Mesendoderm (in vitro differentiated cells): Measurements from ENCODE around the gene OSBPL10.

Source experiments
- DNase-seq: peaks from one replicate; pipeline ENCODE4 v3.0.0; 2013
- H2AK5ac ChIP-seq: 2 replicates; pipeline ENCODE4 v1.6.1; 2013; ENCODE audit warnings: low read length, inconsistent platforms
- H2BK120ac ChIP-seq: 2 replicates; pipeline ENCODE4 v1.6.1; 2013; ENCODE audit warnings: low read depth, mild to moderate bottlenecking, low read length, moderate library complexity, mixed read lengths
- H2BK15ac ChIP-seq: replicated peaks from 2 replicates; pipeline ENCODE4 v1.6.1; 2013; ENCODE audit warnings: low read depth, mild to moderate bottlenecking, moderate library complexity
- H2BK5ac ChIP-seq: 2 replicates; pipeline ENCODE4 v1.6.1; 2013; ENCODE audit warnings: low read length, inconsistent platforms
- H3K18ac ChIP-seq: 2 replicates; pipeline ENCODE4 v1.6.1; 2013; ENCODE audit warnings: mild to moderate bottlenecking, low read length, mixed read lengths
- H3K23ac ChIP-seq: one replicate; pipeline ENCODE4 v1.6.1; 2013; ENCODE audit warnings: low read length
- H3K27ac ChIP-seq: 2 replicates; pipeline ENCODE4 v1.5.1; 2013; ENCODE audit warnings: low read depth, mild to moderate bottlenecking, inconsistent platforms, low read length, moderate library complexity
- H3K27me3 ChIP-seq: 2 replicates; pipeline ENCODE4 v1.6.1; 2013; ENCODE audit warnings: low read length, control low read depth, mild to moderate bottlenecking, inconsistent platforms; ENCODE audit not compliant: insufficient read depth, poor library complexity
- H3K36me3 ChIP-seq: 2 replicates; pipeline ENCODE4 v1.6.1; 2013; ENCODE audit warnings: low read length, inconsistent platforms; ENCODE audit not compliant: control insufficient read depth, insufficient read depth
- H3K4ac ChIP-seq: one replicate; pipeline ENCODE4 v1.6.1; 2013; ENCODE audit warnings: low read depth, mild to moderate bottlenecking, low read length, moderate library complexity
- H3K4me1 ChIP-seq: 2 replicates; pipeline ENCODE4 v1.6.1; 2013; ENCODE audit warnings: low read depth, low read length, inconsistent platforms; ENCODE audit not compliant: control insufficient read depth
- H3K4me2 ChIP-seq: 2 replicates; pipeline ENCODE4 v1.6.1; 2013; ENCODE audit warnings: low read length
- H3K4me3 ChIP-seq: 2 replicates; pipeline ENCODE4 v1.5.1; 2013; ENCODE audit warnings: mild to moderate bottlenecking, low read length
- H3K56ac ChIP-seq: one replicate; pipeline ENCODE4 v1.6.1; 2013; ENCODE audit warnings: low read length
- H3K79me1 ChIP-seq: 2 replicates; pipeline ENCODE4 v1.6.1; 2013; ENCODE audit warnings: low read length, inconsistent platforms
- H3K79me2 ChIP-seq: 2 replicates; pipeline ENCODE4 v1.6.1; 2013; ENCODE audit warnings: mild to moderate bottlenecking, low read length; ENCODE audit not compliant: control insufficient read depth, insufficient read depth
- H3K9ac ChIP-seq: 2 replicates; pipeline ENCODE4 v1.6.1; 2013; ENCODE audit warnings: low read length, inconsistent platforms
- H4K5ac ChIP-seq: one replicate; pipeline ENCODE4 v1.6.1; 2013; ENCODE audit warnings: low read length
- H4K8ac ChIP-seq: one replicate; pipeline ENCODE4 v1.6.1; 2013; ENCODE audit warnings: low read depth, mild to moderate bottlenecking, control low read depth, low read length, moderate library complexity
- WGBS: extraction: QIAGEN DNeasy Blood & Tissue Kit; methylation state at CpG from one replicate; pipeline ENCODE4 v1.1.7; 2013; ENCODE audit warnings: low lambda C conversion rate, missing lambda C conversion rate; ENCODE audit not compliant: insufficient coverage; ENCODE audit errors: extremely low coverage; 5-methylcytosine and 5-hydroxymethylcytosine counted together

Gene OSBPL10

DNA sequence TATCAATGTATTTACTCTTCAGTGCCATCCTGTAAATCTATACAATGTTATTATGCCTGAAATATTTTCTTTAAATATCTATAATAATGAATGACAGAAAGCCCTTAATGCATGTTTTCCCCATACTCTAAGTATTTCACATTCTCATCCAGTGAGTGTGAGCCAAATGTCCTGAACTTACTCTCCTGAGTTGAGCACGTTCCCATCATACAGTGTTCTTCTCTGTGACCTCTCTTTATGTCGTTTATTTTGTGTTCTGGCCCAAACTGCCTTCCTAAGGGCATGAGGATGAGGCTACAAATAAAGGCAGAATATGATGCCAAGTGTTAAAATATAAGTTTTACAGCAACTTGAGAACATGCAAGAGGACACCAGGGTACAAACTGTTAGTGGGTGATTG is 3.3 kb downstream of the OSBPL10 start:
- no peak overlapping the region for H3K23ac ChIP-seq
- H3K79me1 ChIP-seq: peaks cover 6% of the 10 kb centered on the region
- H3K4me1 ChIP-seq: peaks cover 2% of the 10 kb centered on the region
- H3K4ac ChIP-seq: no peak overlapping the region
- H3K27ac ChIP-seq: no peak overlapping the region
- H3K56ac ChIP-seq: no peak overlapping the region
- H3K4me3 ChIP-seq: no peak overlapping the region
- WGBS: no CpG with 5 or more reads among the region's 2 CpGs
- no peak overlapping the region for H3K18ac ChIP-seq
- no peak overlapping the region for H2AK5ac ChIP-seq
- no peak overlapping the region for H4K8ac ChIP-seq
- H3K9ac ChIP-seq: no peak overlapping the region
- H2BK120ac ChIP-seq: no peak overlapping the region
- H3K79me2 ChIP-seq: peaks cover 45% of the 10 kb centered on the region
- H3K36me3 ChIP-seq: no peaks in the 10 kb centered on the region
- no peaks in the 10 kb centered on the region for H3K27me3 ChIP-seq
- no peak overlapping the region for H2BK15ac ChIP-seq
- no peak overlapping the region for H2BK5ac ChIP-seq
- H3K4me2 ChIP-seq: no peak overlapping the region
- no peak overlapping the region for H4K5ac ChIP-seq
- DNase-seq: no peak

DNA sequence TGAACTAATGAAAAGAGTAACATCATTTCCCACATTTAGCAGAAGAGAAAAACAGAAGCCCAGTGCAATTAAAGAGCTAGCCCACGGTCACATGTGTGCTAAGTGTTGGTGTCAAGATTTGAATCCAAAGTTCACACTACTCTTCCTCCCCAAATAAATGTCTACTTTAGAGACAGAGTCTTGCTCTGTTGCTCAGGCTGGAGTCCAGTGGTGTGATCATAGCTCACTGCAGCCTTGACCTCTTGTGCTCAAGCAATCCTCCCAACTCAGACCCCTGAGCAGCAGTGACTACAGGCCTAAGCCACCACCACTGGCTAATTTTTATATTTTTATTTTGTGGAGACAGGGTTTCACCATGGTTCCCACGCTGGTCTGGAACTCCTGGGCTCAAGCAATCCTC is 4.8 kb downstream of the OSBPL10 start:
- no peak overlapping the region for H3K4me2 ChIP-seq
- H3K56ac ChIP-seq: no peak overlapping the region
- H3K9ac ChIP-seq: no peak overlapping the region
- H3K36me3 ChIP-seq: no peaks in the 10 kb centered on the region
- H3K4me1 ChIP-seq: peaks cover 2% of the 10 kb centered on the region
- H3K23ac ChIP-seq: no peak overlapping the region
- H3K27me3 ChIP-seq: no peaks in the 10 kb centered on the region
- no peak overlapping the region for H2BK120ac ChIP-seq
- no peak overlapping the region for H4K8ac ChIP-seq
- H3K79me1 ChIP-seq: peaks cover 6% of the 10 kb centered on the region
- H3K4ac ChIP-seq: no peak overlapping the region
- H2AK5ac ChIP-seq: no peak overlapping the region
- peaks cover 51% of the 10 kb centered on the region for H3K79me2 ChIP-seq
- H2BK15ac ChIP-seq: no peak overlapping the region
- H3K4me3 ChIP-seq: no peak overlapping the region
- H3K27ac ChIP-seq: no peak overlapping the region
- H4K5ac ChIP-seq: no peak overlapping the region
- no peak for DNase-seq
- H3K18ac ChIP-seq: no peak overlapping the region
- no CpG with 5 or more reads among the region's 2 CpGs for WGBS
- no peak overlapping the region for H2BK5ac ChIP-seq

DNA sequence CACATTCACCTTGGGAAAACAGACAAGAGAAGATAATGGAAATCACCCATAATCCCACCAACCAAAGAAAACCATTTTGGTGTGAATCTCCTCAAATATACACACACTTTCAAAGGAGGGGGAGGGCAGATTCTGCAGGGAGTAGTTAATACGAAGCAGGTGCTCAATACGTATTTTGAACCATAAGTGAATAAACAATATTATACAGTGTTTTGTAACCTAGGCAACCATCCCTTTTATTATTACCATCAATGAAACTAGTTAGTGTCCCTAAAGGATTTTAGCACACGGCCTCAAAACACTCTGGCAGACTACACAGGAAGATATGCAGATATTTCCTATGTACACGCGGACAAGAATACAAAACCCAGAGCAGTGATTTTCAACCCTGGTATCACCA is 6.1 kb downstream of the OSBPL10 start:
- Histone ChIP-seq H3K56ac (no peak overlapping the region), H3K23ac (no peak overlapping the region), H3K4me1 (peaks cover 2% of the 10 kb centered on the region), H2BK15ac (no peak overlapping the region), H3K79me2 (peaks cover 54% of the 10 kb centered on the region), H3K4me3 (no peak overlapping the region), H2BK5ac (no peak overlapping the region), H3K9ac (no peak overlapping the region), H3K79me1 (peaks cover 6% of the 10 kb centered on the region), H3K36me3 (no peaks in the 10 kb centered on the region), H3K27me3 (no peaks in the 10 kb centered on the region), H3K27ac (no peak overlapping the region), H3K18ac (no peak overlapping the region), H4K5ac (no peak overlapping the region), H2AK5ac (no peak overlapping the region), H3K4ac (no peak overlapping the region), H4K8ac (no peak overlapping the region), H2BK120ac (no peak overlapping the region), H3K4me2 (no peak overlapping the region)
- no peak for DNase-seq
- WGBS: no CpG with 5 or more reads among the region's 5 CpGs

DNA sequence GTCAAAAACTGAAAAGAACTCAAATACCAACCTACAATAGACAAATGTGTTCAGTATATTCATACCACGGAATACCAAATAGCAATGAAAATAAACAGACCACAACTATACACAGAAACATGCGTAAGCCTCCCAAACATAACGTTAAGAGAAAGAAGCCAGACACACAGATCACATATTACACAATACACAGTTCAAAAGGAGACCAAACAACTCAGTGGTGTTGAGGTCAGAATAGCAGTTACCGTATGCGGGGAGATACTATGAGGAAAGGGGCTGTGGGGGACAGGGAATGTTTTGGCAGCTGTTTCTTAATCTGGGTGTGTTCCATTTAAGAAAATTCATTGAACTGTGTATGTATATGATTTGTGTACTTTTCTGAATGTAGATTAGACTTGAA is 6.6 kb downstream of the OSBPL10 start:
- no peak overlapping the region for H2BK15ac ChIP-seq
- no CpG with 5 or more reads among the region's 5 CpGs for WGBS
- no peak overlapping the region for H2BK5ac ChIP-seq
- no peak overlapping the region for H3K4ac ChIP-seq
- H3K36me3 ChIP-seq: no peaks in the 10 kb centered on the region
- H3K9ac ChIP-seq: no peak overlapping the region
- H4K8ac ChIP-seq: no peak overlapping the region
- no peak overlapping the region for H2AK5ac ChIP-seq
- no peaks in the 10 kb centered on the region for H3K4me1 ChIP-seq
- H2BK120ac ChIP-seq: no peak overlapping the region
- peaks cover 52% of the 10 kb centered on the region for H3K79me2 ChIP-seq
- H3K56ac ChIP-seq: no peak overlapping the region
- H3K23ac ChIP-seq: no peak overlapping the region
- no peak overlapping the region for H3K18ac ChIP-seq
- H4K5ac ChIP-seq: no peak overlapping the region
- no peaks in the 10 kb centered on the region for H3K27me3 ChIP-seq
- no peak overlapping the region for H3K4me3 ChIP-seq
- H3K27ac ChIP-seq: no peak overlapping the region
- H3K79me1 ChIP-seq: peaks cover 6% of the 10 kb centered on the region
- H3K4me2 ChIP-seq: no peak overlapping the region
- no peak for DNase-seq

DNA sequence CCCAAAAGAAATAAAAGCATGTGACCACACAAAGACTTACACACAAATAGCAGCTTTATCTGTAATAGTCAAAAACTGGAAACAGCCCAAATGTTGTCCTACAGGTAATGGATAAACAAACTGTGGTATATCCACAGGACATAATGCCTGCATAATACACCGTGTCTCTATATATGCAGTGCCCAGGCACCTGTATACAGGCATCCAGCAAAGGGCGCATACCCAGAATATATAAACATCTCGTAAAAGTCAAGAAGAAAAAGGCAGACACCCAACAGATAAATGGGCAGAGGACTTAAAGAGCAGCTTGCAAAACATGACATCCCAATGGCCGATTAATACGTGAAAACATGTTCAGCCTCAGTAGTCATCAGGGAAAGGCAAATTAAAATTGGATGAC is 7.2 kb downstream of the OSBPL10 start:
- Histone ChIP-seq H4K8ac (no peak overlapping the region), H3K79me1 (peaks cover 6% of the 10 kb centered on the region), H3K4me1 (no peaks in the 10 kb centered on the region), H3K27me3 (no peaks in the 10 kb centered on the region), H2BK15ac (no peak overlapping the region), H3K4me3 (no peak overlapping the region), H3K4ac (no peak overlapping the region), H2BK120ac (no peak overlapping the region), H3K4me2 (no peak overlapping the region), H3K79me2 (peaks cover 51% of the 10 kb centered on the region), H4K5ac (no peak overlapping the region), H3K36me3 (no peaks in the 10 kb centered on the region), H3K18ac (no peak overlapping the region), H3K9ac (no peak overlapping the region), H2BK5ac (no peak overlapping the region), H3K56ac (no peak overlapping the region), H2AK5ac (no peak overlapping the region), H3K23ac (no peak overlapping the region), H3K27ac (no peak overlapping the region)
- WGBS: no CpG with 5 or more reads among the region's 5 CpGs
- no peak for DNase-seq

DNA sequence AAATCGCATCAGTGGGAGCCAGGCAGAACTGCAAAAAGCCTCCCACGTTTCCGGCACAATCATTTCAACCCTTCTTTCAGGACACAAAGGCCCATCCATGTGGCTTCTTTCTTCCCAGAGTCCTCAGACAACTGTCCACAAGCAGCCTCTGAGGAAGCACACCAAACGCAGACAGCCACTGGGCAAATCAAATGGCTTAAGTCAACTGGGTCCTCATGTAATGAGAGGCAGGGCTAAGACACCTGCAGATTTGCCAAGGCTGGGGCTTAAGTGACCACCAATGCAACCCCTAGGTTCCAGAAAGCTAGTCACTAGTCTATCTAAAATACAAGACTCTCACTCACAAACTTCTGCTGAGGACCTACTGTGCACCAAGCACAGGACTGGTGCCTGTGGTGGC is 8.0 kb downstream of the OSBPL10 start:
- no peak overlapping the region for H4K5ac ChIP-seq
- no CpG with 5 or more reads among the region's 4 CpGs for WGBS
- H3K4ac ChIP-seq: no peak overlapping the region
- peaks cover 45% of the 10 kb centered on the region for H3K79me2 ChIP-seq
- peaks cover 5% of the 10 kb centered on the region for H3K79me1 ChIP-seq
- no peak overlapping the region for H2BK120ac ChIP-seq
- no peaks in the 10 kb centered on the region for H3K36me3 ChIP-seq
- no peak overlapping the region for H3K4me3 ChIP-seq
- DNase-seq: no peak
- H3K4me2 ChIP-seq: no peak overlapping the region
- H3K18ac ChIP-seq: no peak overlapping the region
- H2BK15ac ChIP-seq: no peak overlapping the region
- H3K27ac ChIP-seq: no peak overlapping the region
- no peak overlapping the region for H3K9ac ChIP-seq
- H2AK5ac ChIP-seq: no peak overlapping the region
- no peak overlapping the region for H2BK5ac ChIP-seq
- no peak overlapping the region for H3K23ac ChIP-seq
- H3K56ac ChIP-seq: no peak overlapping the region
- H3K4me1 ChIP-seq: no peaks in the 10 kb centered on the region
- no peaks in the 10 kb centered on the region for H3K27me3 ChIP-seq
- H4K8ac ChIP-seq: no peak overlapping the region
